Vagina (tissue), 2 donors: ENCODE measurements around the gene ZBTB11.

Experiments used
- POLR2A ChIP-seq, 2 donors: fragments of 450-650 bp; IDR thresholded peaks; one replicate each; pipeline ENCODE4 v1.6.1; 2017; ENCODE audit warnings: antibody characterized with exemption in 2 of 2, mild to moderate bottlenecking in 2 of 2, moderate library complexity in 2 of 2
- POLR2AphosphoS5 ChIP-seq, 2 donors: sonication (generic); formaldehyde crosslinking; IDR thresholded peaks; one replicate each; pipeline ENCODE4 v1.9.0; 2017; ENCODE audit warnings: antibody characterized with exemption in 2 of 2, mild to moderate bottlenecking in 2 of 2, low read depth in 1 of 2; ENCODE audit not compliant: insufficient read depth in 1 of 2
- TF ChIP-seq, protein P1 (sequence below), 3 experiments: fragments of 450-650 bp in 2 of 3; fragments of 200-600 bp in 1 of 3; sonication (generic) in 1 of 3; IDR thresholded peaks; one replicate each; pipeline ENCODE4 v1.5.1; 2017 to 2019; ENCODE audit warnings: antibody characterized with exemption in 3 of 3, mild to moderate bottlenecking in 2 of 3, moderate library complexity in 2 of 3

DNA sequence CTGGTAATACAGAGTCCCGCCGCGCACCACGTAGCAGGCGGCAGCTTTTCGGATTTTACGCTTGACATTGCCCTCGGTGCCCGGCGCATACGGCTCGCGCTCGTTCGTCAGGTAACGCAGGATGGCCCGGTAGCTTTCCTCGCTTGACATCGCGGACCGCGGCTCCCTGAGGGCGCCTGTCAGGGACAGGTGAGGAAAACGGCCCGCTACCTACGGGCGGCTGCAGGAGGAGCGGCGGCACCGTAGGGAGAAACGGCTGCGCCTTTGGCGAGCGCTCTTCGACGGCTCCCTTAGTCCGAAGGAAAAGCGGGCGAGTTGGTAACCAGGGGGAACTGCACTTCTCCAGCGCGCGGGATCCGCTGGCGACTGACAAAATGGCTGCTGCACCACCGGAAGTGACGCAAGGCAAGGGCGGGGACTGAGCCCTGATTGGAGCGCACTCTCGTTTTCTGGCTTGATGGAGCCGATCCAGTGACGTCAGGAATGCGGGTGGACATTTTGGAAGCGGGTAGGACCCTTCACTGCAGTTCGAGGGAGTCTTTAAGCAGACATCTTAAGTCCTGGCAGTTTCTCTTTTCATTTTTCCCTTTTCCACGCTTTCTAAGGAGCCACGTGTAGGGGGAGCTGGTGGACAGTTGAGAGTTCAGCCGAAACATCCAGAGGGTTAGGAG, at the start of gene ZBTB11:
- TF ChIP-seq, protein P1, sequence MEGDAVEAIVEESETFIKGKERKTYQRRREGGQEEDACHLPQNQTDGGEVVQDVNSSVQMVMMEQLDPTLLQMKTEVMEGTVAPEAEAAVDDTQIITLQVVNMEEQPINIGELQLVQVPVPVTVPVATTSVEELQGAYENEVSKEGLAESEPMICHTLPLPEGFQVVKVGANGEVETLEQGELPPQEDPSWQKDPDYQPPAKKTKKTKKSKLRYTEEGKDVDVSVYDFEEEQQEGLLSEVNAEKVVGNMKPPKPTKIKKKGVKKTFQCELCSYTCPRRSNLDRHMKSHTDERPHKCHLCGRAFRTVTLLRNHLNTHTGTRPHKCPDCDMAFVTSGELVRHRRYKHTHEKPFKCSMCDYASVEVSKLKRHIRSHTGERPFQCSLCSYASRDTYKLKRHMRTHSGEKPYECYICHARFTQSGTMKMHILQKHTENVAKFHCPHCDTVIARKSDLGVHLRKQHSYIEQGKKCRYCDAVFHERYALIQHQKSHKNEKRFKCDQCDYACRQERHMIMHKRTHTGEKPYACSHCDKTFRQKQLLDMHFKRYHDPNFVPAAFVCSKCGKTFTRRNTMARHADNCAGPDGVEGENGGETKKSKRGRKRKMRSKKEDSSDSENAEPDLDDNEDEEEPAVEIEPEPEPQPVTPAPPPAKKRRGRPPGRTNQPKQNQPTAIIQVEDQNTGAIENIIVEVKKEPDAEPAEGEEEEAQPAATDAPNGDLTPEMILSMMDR (IDR thresholded peaks at IDR 0.05), result peak in 2 of 3 experiments; percentile 20 to 40
- TF ChIP-seq POLR2AphosphoS5 (IDR thresholded peaks at IDR 0.05; ENCODE audit: insufficient read depth in 1 of 2, low read depth in 1 of 2), result peak; percentile 94 to 99
- TF ChIP-seq POLR2A (IDR thresholded peaks at IDR 0.05), result peak in 1 of 2 donors; percentile 91
